HepG2 (cell line): ENCODE measurements around the gene LRP5.

Experiments used
- MXI1 ChIP-seq: IDR thresholded peaks from 3 replicates; pipeline ENCODE4 v1.6.1; 2012; ENCODE audit warnings: low read depth, low read length, inconsistent platforms, borderline replicate concordance
- NFIC ChIP-seq: IDR thresholded peaks from 2 replicates; pipeline ENCODE4 v1.6.1; 2012; ENCODE audit warnings: mild to moderate bottlenecking, low read length, inconsistent platforms
- PRDM10 ChIP-seq: sonication (generic); formaldehyde crosslinking; IDR thresholded peaks from 2 replicates; pipeline ENCODE4 v1.4.0; 2020; ENCODE audit warnings: low read depth, missing genetic modification reagents
- TOE1 ChIP-seq: sonication (generic); formaldehyde crosslinking; IDR thresholded peaks from 2 replicates; pipeline ENCODE4 v1.4.0; 2020; ENCODE audit warnings: mild to moderate bottlenecking, missing genetic modification reagents
- ZNF761 ChIP-seq: sonication (generic); formaldehyde crosslinking; conservative IDR thresholded peaks from 2 replicates; pipeline ENCODE4 v1.4.0; 2020; ENCODE audit warnings: mild to moderate bottlenecking, missing genetic modification reagents

GRCh38 chr11:68346462-68346790, 34.0 kb downstream of the LRP5 start:
- TF ChIP-seq MXI1 (no peak), PRDM10 (CRISPR knock-in tag) (no peak), NFIC (no peak), ZNF761 (no peak), TOE1 (CRISPR knock-in tag) (no peak)
